ENCODE measurements around the gene VWA3B. TPM values are rescaled to one million over a fixed set of nuclear protein-coding genes. Genes with fewer than 3 reads are reported as not detected.

VWA3B gene
- total RNA-seq, 1 donor from 2014 or later = not detected

- intact Hi-C loops (cut with micrococcal nuclease) = no loop called here
These were observed 158.5 kb downstream of the VWA3B start for GRCh38 chr2:98245491-98245890.

- intact Hi-C loops (cut with micrococcal nuclease) = no loop called here
These were observed 160.4 kb downstream of the VWA3B start for GRCh38 chr2:98247383-98247782.

- intact Hi-C loops (cut with micrococcal nuclease) = no loop called here
These were observed 165.2 kb downstream of the VWA3B start for GRCh38 chr2:98252038-98252773.

GRCh38 chr2:98253461-98254070 is 166.6 kb downstream of the VWA3B start:
- intact Hi-C loops (cut with micrococcal nuclease) = no loop called here

GRCh38 chr2:98254504-98255059 is 167.6 kb downstream of the VWA3B start:
- intact Hi-C loops (cut with micrococcal nuclease) = no loop called here

- intact Hi-C loops (cut with micrococcal nuclease) = no loop called here
These were observed 171.9 kb downstream of the VWA3B start for GRCh38 chr2:98258906-98259305.

GRCh38 chr2:98263362-98263761 is 176.4 kb downstream of the VWA3B start:
- intact Hi-C loops (cut with micrococcal nuclease) = no loop called here

GRCh38 chr2:98268225-98268624 is 181.3 kb downstream of the VWA3B start:
- intact Hi-C loops (cut with micrococcal nuclease) = loop anchor here (2.0 kb wide), 1 partner anchor 461 kb away; no protein-coding TSS in a partner anchor

- intact Hi-C loops (cut with micrococcal nuclease) = loop anchor here (2.0 kb wide), 1 partner anchor 462 kb away; no protein-coding TSS in a partner anchor
These were observed 182.3 kb downstream of the VWA3B start for GRCh38 chr2:98269274-98269673.

- intact Hi-C loops (cut with micrococcal nuclease) = loop anchor here (2.0 kb wide), 1 partner anchor 463 kb away; no protein-coding TSS in a partner anchor
These were observed 182.9 kb downstream of the VWA3B start for GRCh38 chr2:98269830-98270229.

- intact Hi-C loops (cut with micrococcal nuclease) = no loop called here
These were observed 190.3 kb downstream of the VWA3B start for GRCh38 chr2:98277162-98277859.

GRCh38 chr2:98278074-98278473 is 191.1 kb downstream of the VWA3B start:
- intact Hi-C loops (cut with micrococcal nuclease) = no loop called here

- intact Hi-C loops (cut with micrococcal nuclease) = no loop called here
These were observed 193.6 kb downstream of the VWA3B start for GRCh38 chr2:98280376-98281102.

- intact Hi-C loops (cut with micrococcal nuclease) = no loop called here
These were observed 194.6 kb downstream of the VWA3B start for GRCh38 chr2:98281607-98282006.

GRCh38 chr2:98282109-98282508 is 195.1 kb downstream of the VWA3B start:
- intact Hi-C loops (cut with micrococcal nuclease) = no loop called here

GRCh38 chr2:98293030-98293429 is 206.1 kb downstream of the VWA3B start:
- intact Hi-C loops (cut with micrococcal nuclease) = no loop called here

- intact Hi-C loops (cut with micrococcal nuclease) = no loop called here
These were observed 207.1 kb downstream of the VWA3B start for GRCh38 chr2:98293931-98294687.

GRCh38 chr2:98294711-98295110 is 207.7 kb downstream of the VWA3B start:
- intact Hi-C loops (cut with micrococcal nuclease) = no loop called here

GRCh38 chr2:98295275-98295674 is 208.3 kb downstream of the VWA3B start:
- intact Hi-C loops (cut with micrococcal nuclease) = no loop called here

GRCh38 chr2:98295721-98296414 is 208.9 kb downstream of the VWA3B start:
- intact Hi-C loops (cut with micrococcal nuclease) = no loop called here

Measured in T-helper 2 cell treated with Interferon-gamma antibody and Interleukin-4, amounts not matched to agents 100 ng/mL and 5 ng/mL, for 36 hours (primary cell).